ENCODE results near the gene SLC39A13.

SLC39A13 gene

GRCh38 chr11:47407746-47408590 lies at the start of gene SLC39A13:
TSS of gene SLC39A13 (plus strand) at chr11:47408590. CDS start at chr11:47410095, 1,505 bp downstream.
- no peak for FAIRE-seq

- no peak for FAIRE-seq
These were observed 49.7 kb upstream of the SLC39A13 start for GRCh38 chr11:47358731-47359051.

- FAIRE-seq, result no peak
These were observed 49.2 kb upstream of the SLC39A13 start for GRCh38 chr11:47359162-47359561.

- no peak for FAIRE-seq
These were observed 48.8 kb upstream of the SLC39A13 start for GRCh38 chr11:47359586-47359985.

GRCh38 chr11:47360341-47360740 lies 48.0 kb upstream of the SLC39A13 start:
- FAIRE-seq, result no peak

GRCh38 chr11:47361419-47361818 lies 47.0 kb upstream of the SLC39A13 start:
- no peak for FAIRE-seq

GRCh38 chr11:47366020-47366490 lies 42.3 kb upstream of the SLC39A13 start:
- no peak for FAIRE-seq

- no peak for FAIRE-seq
These were observed 38.7 kb upstream of the SLC39A13 start for GRCh38 chr11:47369676-47370075.

GRCh38 chr11:47372422-47372821 lies 36.0 kb upstream of the SLC39A13 start:
- no peak for FAIRE-seq

- no peak for FAIRE-seq
These were observed 34.3 kb upstream of the SLC39A13 start for GRCh38 chr11:47373876-47374719.

- no peak for FAIRE-seq
These were observed 33.7 kb upstream of the SLC39A13 start for GRCh38 chr11:47374720-47375019.

GRCh38 chr11:47375020-47375419 lies 33.4 kb upstream of the SLC39A13 start:
- no peak for FAIRE-seq

- FAIRE-seq, result no peak
These were observed 32.8 kb upstream of the SLC39A13 start for GRCh38 chr11:47375546-47376085.

- no peak for FAIRE-seq
These were observed 32.3 kb upstream of the SLC39A13 start for GRCh38 chr11:47376107-47376524.

- no peak for FAIRE-seq
These were observed 31.6 kb upstream of the SLC39A13 start for GRCh38 chr11:47376525-47377371.

GRCh38 chr11:47377571-47378009 lies 30.8 kb upstream of the SLC39A13 start:
- no peak for FAIRE-seq

- no peak for FAIRE-seq
These were observed 30.2 kb upstream of the SLC39A13 start, which contains the start of gene SPI1 for GRCh38 chr11:47378010-47378835. TSS of gene SPI1 (minus strand) at chr11:47378547. CDS start at chr11:47378353, 194 bp downstream.

GRCh38 chr11:47378836-47379170 lies 29.6 kb upstream of the SLC39A13 start:
- FAIRE-seq, result no peak

GRCh38 chr11:47379317-47379716 lies 29.1 kb upstream of the SLC39A13 start:
- FAIRE-seq, result no peak

- FAIRE-seq, result no peak
These were observed 28.3 kb upstream of the SLC39A13 start for GRCh38 chr11:47380078-47380477.

GRCh38 chr11:47383071-47383470 lies 25.3 kb upstream of the SLC39A13 start:
- FAIRE-seq, result no peak

- no peak for FAIRE-seq
These were observed 23.9 kb upstream of the SLC39A13 start for GRCh38 chr11:47384498-47384897.

Data from islet of Langerhans (tissue), 1 donor.